Dendritic cell treated with granulocyte-macrophage colony-stimulating factor and Interleukin-4, amounts not matched to agents 40 ng/mL and 50 ng/mL, for 4 days (primary cell): ENCODE results near the gene KIF18B.

Experiments
- H3K27ac Mint-ChIP-seq: one replicate; pipeline ENCODE4 v1.8.0; 2022; ENCODE audit warnings: mild to moderate bottlenecking, mixed read lengths
- H3K27me3 Mint-ChIP-seq: one replicate; pipeline ENCODE4 v1.8.0; 2022; ENCODE audit warnings: mild to moderate bottlenecking, mixed read lengths
- H3K36me3 Mint-ChIP-seq: one replicate; pipeline ENCODE4 v1.8.0; 2022; ENCODE audit warnings: low read depth, mixed read lengths
- H3K4me1 Mint-ChIP-seq: one replicate; pipeline ENCODE4 v1.8.0; 2022; ENCODE audit warnings: low read depth, mixed read lengths
- H3K4me3 Mint-ChIP-seq: one replicate; pipeline ENCODE4 v1.8.0; 2022; ENCODE audit warnings: mild to moderate bottlenecking, moderate library complexity, mixed read lengths
- H3K9me3 Mint-ChIP-seq: one replicate; pipeline ENCODE4 v1.8.0; 2022; ENCODE audit warnings: mixed read lengths
- intact Hi-C: fragments of 100-400 bp; cut with micrococcal nuclease; formaldehyde crosslinking; loops from one replicate; pipeline ENCODE4 v1.15.0; 2022

The KIF18B gene

GRCh38 chr17:44935116-44935515 is 12.5 kb downstream of the KIF18B start:
- Mint-ChIP-seq H3K4me3 (no peak overlapping the region), H3K36me3 (no peaks in the 10 kb centered on the region), H3K4me1 (no peaks in the 10 kb centered on the region), H3K9me3 (no peaks in the 10 kb centered on the region), H3K27ac (no peak overlapping the region), H3K27me3 (no peaks in the 10 kb centered on the region)
- intact Hi-C loops: no loop called here

- H3K9me3 Mint-ChIP-seq: no peaks in the 10 kb centered on the region
- H3K27me3 Mint-ChIP-seq: no peaks in the 10 kb centered on the region
Observed at GRCh38 chr17:44934745-44935105, 12.8 kb downstream of the KIF18B start.

GRCh38 chr17:44933824-44934744 is 13.5 kb downstream of the KIF18B start:
- H3K4me1 Mint-ChIP-seq: no peaks in the 10 kb centered on the region
- intact Hi-C loops: no loop called here
- H3K4me3 Mint-ChIP-seq: no peak overlapping the region
- H3K36me3 Mint-ChIP-seq: no peaks in the 10 kb centered on the region
- no peaks in the 10 kb centered on the region for H3K9me3 Mint-ChIP-seq
- H3K27me3 Mint-ChIP-seq: no peaks in the 10 kb centered on the region
- H3K27ac Mint-ChIP-seq: no peak overlapping the region

More at GRCh38 chr17:44934745-44935105, 12.8 kb downstream of the KIF18B start:
- H3K36me3 Mint-ChIP-seq: no peaks in the 10 kb centered on the region
- intact Hi-C loops: no loop called here
- no peaks in the 10 kb centered on the region for H3K4me1 Mint-ChIP-seq
- no peak overlapping the region for H3K4me3 Mint-ChIP-seq
- no peak overlapping the region for H3K27ac Mint-ChIP-seq

DNA sequence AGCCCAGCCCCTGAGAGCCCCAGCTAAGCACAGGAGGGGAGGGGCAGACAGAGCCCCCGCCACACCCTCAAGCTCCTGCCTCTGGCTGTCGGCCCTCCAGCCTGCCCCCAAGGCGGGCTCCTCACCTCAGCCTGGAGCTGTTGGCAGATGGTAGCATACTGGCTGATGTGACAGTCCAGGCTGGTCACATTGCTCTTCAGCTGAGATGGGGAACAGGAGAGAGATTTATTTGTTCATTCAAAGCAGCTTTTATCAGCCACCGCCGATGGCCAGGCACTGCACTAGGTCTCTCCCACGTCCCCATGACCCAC is 14.8 kb downstream of the KIF18B start:
- Mint-ChIP-seq H3K36me3 (no peaks in the 10 kb centered on the region), H3K27me3 (no peaks in the 10 kb centered on the region), H3K27ac (no peak overlapping the region), H3K9me3 (no peaks in the 10 kb centered on the region), H3K4me3 (no peak overlapping the region), H3K4me1 (no peaks in the 10 kb centered on the region)
- intact Hi-C loops: no loop called here

DNA sequence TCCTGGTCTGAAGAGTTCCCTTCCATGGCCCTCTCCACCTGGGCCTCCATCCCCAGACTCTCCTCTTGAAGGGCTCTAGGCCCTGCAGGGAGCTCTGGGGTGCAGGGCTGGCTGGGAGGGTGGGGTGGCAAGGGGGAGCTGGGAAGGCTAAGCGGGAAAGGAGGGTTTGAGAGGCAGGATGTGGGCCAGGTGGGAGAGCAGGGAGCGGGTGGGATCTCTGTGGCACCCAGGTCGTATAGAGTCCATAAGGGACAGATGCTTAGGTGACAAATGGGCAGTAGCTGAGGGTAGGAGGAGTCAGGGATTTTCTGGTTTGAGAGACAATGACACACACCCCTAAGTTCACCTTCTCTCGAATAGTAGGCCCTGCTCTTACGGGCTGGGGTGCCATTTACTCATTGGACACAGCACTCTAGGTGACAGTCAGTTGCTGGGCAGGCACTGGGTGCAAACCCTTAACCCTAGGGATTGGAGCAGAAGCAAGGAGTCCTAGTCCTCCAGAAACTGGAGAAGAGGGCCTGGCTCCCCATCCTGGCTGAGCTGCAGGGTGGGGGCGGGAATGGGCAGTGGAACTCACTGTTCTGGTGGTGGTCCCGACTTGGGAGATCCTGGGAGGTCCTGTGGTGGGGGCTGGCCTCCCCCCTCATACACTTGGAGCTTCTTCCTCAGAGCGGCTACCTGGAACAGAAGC is 15.3 kb downstream of the KIF18B start:
- no peaks in the 10 kb centered on the region for H3K9me3 Mint-ChIP-seq
- no peaks in the 10 kb centered on the region for H3K4me1 Mint-ChIP-seq
- H3K27me3 Mint-ChIP-seq: no peaks in the 10 kb centered on the region
- no peaks in the 10 kb centered on the region for H3K36me3 Mint-ChIP-seq
- no peak overlapping the region for H3K27ac Mint-ChIP-seq
- intact Hi-C loops: no loop called here
- no peak overlapping the region for H3K4me3 Mint-ChIP-seq

DNA sequence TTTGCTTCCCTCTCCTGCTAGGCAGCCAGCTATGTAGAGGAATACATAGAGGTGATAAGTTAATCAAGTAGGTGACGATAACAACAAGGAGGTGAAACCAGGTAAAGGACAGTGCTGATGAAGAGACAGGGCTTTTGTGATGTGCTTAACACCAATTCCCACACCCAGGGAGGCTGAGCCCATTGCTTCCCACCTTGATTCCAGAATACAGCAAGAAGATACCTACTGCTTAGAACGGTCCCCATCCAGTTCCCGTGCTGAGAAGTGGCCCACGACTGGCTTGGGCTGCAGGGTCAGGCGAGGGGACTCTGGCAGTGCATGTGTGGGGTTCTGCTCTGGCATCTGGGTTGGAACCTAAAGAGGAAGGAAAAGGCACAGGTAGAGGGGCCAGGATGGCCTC is 16.2 kb downstream of the KIF18B start:
- Mint-ChIP-seq H3K36me3 (no peaks in the 10 kb centered on the region), H3K4me1 (no peaks in the 10 kb centered on the region), H3K9me3 (no peaks in the 10 kb centered on the region), H3K27me3 (no peaks in the 10 kb centered on the region), H3K27ac (no peak overlapping the region), H3K4me3 (no peak overlapping the region)
- intact Hi-C loops: no loop called here

- H3K4me3 Mint-ChIP-seq: no peak overlapping the region
- H3K9me3 Mint-ChIP-seq: no peaks in the 10 kb centered on the region
- no peaks in the 10 kb centered on the region for H3K4me1 Mint-ChIP-seq
- no peaks in the 10 kb centered on the region for H3K36me3 Mint-ChIP-seq
- H3K27me3 Mint-ChIP-seq: no peaks in the 10 kb centered on the region
- no peak overlapping the region for H3K27ac Mint-ChIP-seq
- intact Hi-C loops: no loop called here
Observed at GRCh38 chr17:44930667-44931066, 16.9 kb downstream of the KIF18B start.

- Mint-ChIP-seq H3K27ac (no peak overlapping the region), H3K4me1 (no peaks in the 10 kb centered on the region)
Observed at GRCh38 chr17:44928950-44929720, 18.4 kb downstream of the KIF18B start.

DNA sequence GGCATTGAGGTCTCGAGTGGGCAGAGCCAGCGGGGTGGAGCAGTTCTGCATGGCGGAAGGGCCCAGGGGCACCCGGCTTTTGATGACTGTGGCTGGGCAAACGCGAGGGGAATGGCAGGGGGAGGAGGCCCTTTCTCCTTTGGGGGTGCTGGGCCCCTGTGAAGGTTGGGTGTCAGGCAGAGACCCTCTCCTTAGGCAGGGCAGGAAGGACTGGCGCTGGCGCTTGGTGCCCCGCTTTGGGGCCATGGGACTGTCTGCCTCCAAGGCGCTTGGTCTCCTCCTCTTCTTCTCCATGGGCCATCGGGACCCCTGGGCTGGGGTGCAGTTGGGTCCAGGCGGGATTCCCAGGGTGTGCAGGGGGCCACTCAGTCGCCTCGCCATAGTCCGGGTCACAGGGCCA is 19.4 kb downstream of the KIF18B start:
- intact Hi-C loops: no loop called here
- no peaks in the 10 kb centered on the region for H3K4me1 Mint-ChIP-seq
- no peaks in the 10 kb centered on the region for H3K27me3 Mint-ChIP-seq
- no peaks in the 10 kb centered on the region for H3K9me3 Mint-ChIP-seq
- no peaks in the 10 kb centered on the region for H3K36me3 Mint-ChIP-seq
- H3K27ac Mint-ChIP-seq: no peak overlapping the region
- no peak overlapping the region for H3K4me3 Mint-ChIP-seq

More at GRCh38 chr17:44928950-44929720, 18.4 kb downstream of the KIF18B start:
- no peak overlapping the region for H3K4me3 Mint-ChIP-seq
- no peaks in the 10 kb centered on the region for H3K27me3 Mint-ChIP-seq
- H3K9me3 Mint-ChIP-seq: no peaks in the 10 kb centered on the region
- no peaks in the 10 kb centered on the region for H3K36me3 Mint-ChIP-seq
- intact Hi-C loops: no loop called here

DNA sequence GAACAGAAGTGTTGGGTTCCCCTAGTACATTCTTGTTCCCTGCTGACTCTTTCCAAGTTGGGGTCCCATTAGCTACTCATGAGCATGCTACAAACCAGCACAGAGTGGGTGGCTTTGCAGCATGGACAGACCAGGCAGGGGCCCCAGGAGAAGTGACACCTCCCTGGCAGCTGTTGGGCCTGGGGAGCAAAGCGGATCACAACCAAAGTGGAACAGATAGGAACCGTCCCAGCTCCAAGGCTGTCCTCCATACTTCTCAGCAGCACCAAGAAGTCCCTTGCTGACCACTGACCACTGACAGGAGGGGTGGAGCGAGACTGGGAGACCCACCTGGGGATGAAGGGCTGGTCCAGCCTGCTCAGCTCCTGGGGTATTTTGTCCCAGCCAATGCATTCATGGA is 19.9 kb downstream of the KIF18B start:
- Mint-ChIP-seq H3K9me3 (no peaks in the 10 kb centered on the region), H3K27ac (no peak overlapping the region)
- intact Hi-C loops: no loop called here

DNA sequence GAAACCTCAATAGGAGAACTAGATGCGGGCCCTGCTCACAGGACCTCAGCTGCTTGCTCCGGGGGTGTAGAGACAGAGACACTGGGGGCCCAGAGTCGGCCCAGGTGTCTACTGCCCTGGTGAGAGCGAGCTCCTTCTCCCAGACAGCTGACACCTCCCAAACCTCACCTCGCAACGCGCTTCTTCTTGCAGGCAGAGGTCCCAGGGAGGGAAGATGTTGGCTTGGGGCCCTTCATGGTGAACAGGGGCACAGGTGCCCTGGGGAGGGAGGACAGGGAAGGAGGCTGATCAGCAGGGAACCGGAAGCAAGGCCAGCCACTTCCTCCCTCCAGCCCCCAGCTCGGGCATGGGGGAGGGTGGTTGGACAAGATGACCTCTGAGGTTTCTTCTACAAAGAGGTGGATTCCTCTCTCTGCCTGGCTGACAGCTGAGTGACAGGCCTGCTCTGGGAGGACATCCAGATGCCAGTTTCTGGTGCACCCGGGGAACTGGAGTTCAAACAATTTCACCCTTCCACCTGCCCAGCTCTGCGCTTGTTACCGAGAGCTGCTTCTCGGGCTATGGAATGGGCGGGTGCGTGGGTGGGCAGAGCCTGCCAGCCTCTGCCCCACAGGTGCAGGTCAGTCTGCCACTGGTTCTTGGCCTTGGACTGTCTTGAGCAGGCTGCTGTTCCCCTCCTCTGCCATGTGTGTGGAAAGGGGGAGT is 20.6 kb downstream of the KIF18B start:
- H3K27me3 Mint-ChIP-seq: peaks cover 8% of the 10 kb centered on the region
- no peaks in the 10 kb centered on the region for H3K36me3 Mint-ChIP-seq
- H3K9me3 Mint-ChIP-seq: no peaks in the 10 kb centered on the region
- no peak overlapping the region for H3K4me3 Mint-ChIP-seq
- no peaks in the 10 kb centered on the region for H3K4me1 Mint-ChIP-seq
- no peak overlapping the region for H3K27ac Mint-ChIP-seq
- intact Hi-C loops: no loop called here

More for the DNA sequence above, 19.9 kb downstream of the KIF18B start:
- Mint-ChIP-seq H3K27me3 (peaks cover 1% of the 10 kb centered on the region), H3K4me3 (no peak overlapping the region), H3K36me3 (no peaks in the 10 kb centered on the region), H3K4me1 (no peaks in the 10 kb centered on the region)

DNA sequence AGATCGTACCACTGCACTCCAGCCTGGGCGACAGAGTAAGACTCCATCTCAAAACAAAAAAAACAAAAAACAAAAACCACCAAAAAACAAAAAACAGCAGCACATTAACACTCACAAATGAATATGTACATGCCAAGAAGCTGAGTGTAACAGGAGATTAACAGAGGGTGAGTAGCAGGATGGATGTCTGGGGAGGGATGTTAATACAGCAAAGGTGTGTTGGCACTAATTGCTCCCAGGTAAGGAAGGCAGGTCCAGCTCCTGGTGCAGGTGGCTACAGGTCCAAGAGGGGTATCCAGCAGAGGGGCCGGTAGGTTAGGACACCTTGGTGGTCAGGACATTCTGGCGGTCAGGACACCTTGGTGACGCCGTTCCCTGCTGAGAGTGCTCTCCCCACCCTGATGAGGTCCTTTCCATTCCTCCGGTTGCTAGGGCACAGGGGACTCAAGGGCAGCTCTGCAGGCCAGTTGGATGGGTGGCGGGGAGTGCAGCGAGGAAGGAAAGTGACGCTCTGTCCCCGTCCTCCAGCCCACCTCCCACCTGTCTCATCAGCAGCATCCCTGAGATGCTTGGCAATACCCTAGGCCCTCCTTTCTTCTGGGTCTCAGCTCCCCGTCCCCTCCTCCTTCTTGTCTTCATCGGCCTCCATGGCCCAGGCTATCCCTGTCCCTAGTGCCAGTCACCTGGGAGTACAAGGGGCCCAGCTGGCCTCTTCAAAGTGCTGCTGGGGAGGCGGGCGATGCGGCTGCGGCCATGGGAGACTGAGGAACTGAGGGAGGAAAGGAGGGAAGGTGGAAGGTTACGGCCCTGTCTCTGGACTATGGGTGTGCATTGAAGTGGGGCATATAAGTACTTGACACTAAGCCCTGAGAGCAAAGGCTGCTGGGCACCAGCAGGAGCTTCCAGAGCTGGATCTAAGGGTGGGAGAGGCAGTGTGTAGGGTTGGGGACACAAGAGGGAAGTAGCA is 21.6 kb downstream of the KIF18B start:
- Mint-ChIP-seq H3K9me3 (no peaks in the 10 kb centered on the region), H3K36me3 (no peaks in the 10 kb centered on the region), H3K4me3 (no peak overlapping the region), H3K27me3 (peaks cover 18% of the 10 kb centered on the region), H3K4me1 (no peaks in the 10 kb centered on the region), H3K27ac (no peak overlapping the region)
- intact Hi-C loops: no loop called here

GRCh38 chr17:44924107-44924544 is 23.4 kb downstream of the KIF18B start:
- peaks cover 29% of the 10 kb centered on the region for H3K27me3 Mint-ChIP-seq
- no peaks in the 10 kb centered on the region for H3K4me1 Mint-ChIP-seq
- H3K27ac Mint-ChIP-seq: no peak overlapping the region
- intact Hi-C loops: no loop called here
- H3K36me3 Mint-ChIP-seq: no peaks in the 10 kb centered on the region
- no peaks in the 10 kb centered on the region for H3K9me3 Mint-ChIP-seq
- no peak overlapping the region for H3K4me3 Mint-ChIP-seq
